Kidney (tissue), 14 donors: ENCODE data around the gene HOXB7. TPM values are rescaled to one million over a fixed set of nuclear protein-coding genes. Genes with fewer than 3 reads are reported as not detected.
A peak's percentile ranks its signal among the peaks of the same experiment; 100 is the strongest.

Source experiments
- DNase-seq, 5 donors: peaks; one replicate each; pipeline ENCODE4 v3.0.0-alpha.2; 2013 to 2020
- FAIRE-seq: peaks from 2 replicates; lab custom pipeline; 2012; peaks lifted over from hg19 to GRCh38; lab: Jason Lieb, UNC
- H3K27ac ChIP-seq, 2 donors: one replicate each; pipeline ENCODE4 v1.7.0; 2013; ENCODE audit warnings: low read depth in 2 of 2, low read length in 2 of 2, inconsistent platforms in 1 of 2
- H3K27me3 ChIP-seq: one replicate; pipeline ENCODE4 v1.7.1; 2013; ENCODE audit warnings: low read length, inconsistent platforms; ENCODE audit not compliant: control insufficient read depth, insufficient read depth
- H3K36me3 ChIP-seq, 3 donors: one replicate each; pipeline versions ENCODE4 v1.7.0 to v1.7.1; 2013; ENCODE audit warnings: low read length in 3 of 3, control low read depth in 1 of 3, inconsistent platforms in 1 of 3; ENCODE audit not compliant: insufficient read depth in 3 of 3, control insufficient read depth in 2 of 3
- H3K4me1 ChIP-seq, 3 donors: one replicate each; pipeline versions ENCODE4 v1.7.0 to v1.7.1; 2013; ENCODE audit warnings: low read length in 3 of 3, inconsistent platforms in 1 of 3, low read depth in 1 of 3; ENCODE audit not compliant: control insufficient read depth in 2 of 3, insufficient read depth in 2 of 3
- H3K4me3 ChIP-seq, 3 donors: one replicate each; pipeline versions ENCODE4 v1.7.0 to v1.8.1; 2013; ENCODE audit warnings: low read length in 3 of 3, control low read depth in 1 of 3, inconsistent platforms in 1 of 3
- H3K9ac ChIP-seq, 3 donors: one replicate each; pipeline versions ENCODE4 v1.7.0 to v1.7.1; 2013; ENCODE audit warnings: low read length in 3 of 3, control low read depth in 1 of 3, inconsistent platforms in 1 of 3
- H3K9me3 ChIP-seq, 3 donors: one replicate each; pipeline versions ENCODE4 v1.7.0 to v1.7.1; 2013; ENCODE audit warnings: low read length in 3 of 3, control low read depth in 1 of 3, inconsistent platforms in 1 of 3; ENCODE audit not compliant: control insufficient read depth in 2 of 3, insufficient read depth in 1 of 3
- intact Hi-C: fragments of 100-400 bp; cut with DNase I; formaldehyde crosslinking; loops from one replicate; pipeline ENCODE4 v1.11.1; 2022
- polyA plus RNA-seq: library from polyadenylated mRNA; stranded (reverse); fragments of 350-450 nt; fragmentation: Illumina TruSeq; extraction: RNeasy Lipid Tissue Mini Kit (QIAGEN cat#74804); gene quantifications from one replicate; pipeline ENCODE4 v1.2.3, GENCODE V29; 2014; ENCODE audit warnings: low read depth, low replicate concordance; ENCODE audit not compliant: insufficient read depth
- total RNA-seq: library from RNA; stranded (reverse); fragmentation: NEBNext Ultra II Directional; extraction: Animal tissue kit (Norgen Biotek cat#: 25700); gene quantifications from one replicate; pipeline ENCODE4 v1.2.1, GENCODE V29; 2021
- TF ChIP-seq, protein P1 (sequence below): IDR thresholded peaks from 3 replicates; pipeline ENCODE4 v1.5.1; 2012; ENCODE audit warnings: mild to moderate bottlenecking, moderate library complexity, borderline replicate concordance; ENCODE audit not compliant: insufficient read depth; ENCODE audit errors: extremely low read depth
- donor health status: control.
- donor health status: control.
- donor health status: control.
- donor health status: control.
- donor health status: control.
- donor health status: DM: yes; HTN: yes; CAD: no.
- donor health status: Normal renal cell carcinoma (clear cell type).

HOXB7 gene
- total and polyA plus RNA-seq, 2 donors from 2014 or later = 45.4 to 49.6 TPM

DNA sequence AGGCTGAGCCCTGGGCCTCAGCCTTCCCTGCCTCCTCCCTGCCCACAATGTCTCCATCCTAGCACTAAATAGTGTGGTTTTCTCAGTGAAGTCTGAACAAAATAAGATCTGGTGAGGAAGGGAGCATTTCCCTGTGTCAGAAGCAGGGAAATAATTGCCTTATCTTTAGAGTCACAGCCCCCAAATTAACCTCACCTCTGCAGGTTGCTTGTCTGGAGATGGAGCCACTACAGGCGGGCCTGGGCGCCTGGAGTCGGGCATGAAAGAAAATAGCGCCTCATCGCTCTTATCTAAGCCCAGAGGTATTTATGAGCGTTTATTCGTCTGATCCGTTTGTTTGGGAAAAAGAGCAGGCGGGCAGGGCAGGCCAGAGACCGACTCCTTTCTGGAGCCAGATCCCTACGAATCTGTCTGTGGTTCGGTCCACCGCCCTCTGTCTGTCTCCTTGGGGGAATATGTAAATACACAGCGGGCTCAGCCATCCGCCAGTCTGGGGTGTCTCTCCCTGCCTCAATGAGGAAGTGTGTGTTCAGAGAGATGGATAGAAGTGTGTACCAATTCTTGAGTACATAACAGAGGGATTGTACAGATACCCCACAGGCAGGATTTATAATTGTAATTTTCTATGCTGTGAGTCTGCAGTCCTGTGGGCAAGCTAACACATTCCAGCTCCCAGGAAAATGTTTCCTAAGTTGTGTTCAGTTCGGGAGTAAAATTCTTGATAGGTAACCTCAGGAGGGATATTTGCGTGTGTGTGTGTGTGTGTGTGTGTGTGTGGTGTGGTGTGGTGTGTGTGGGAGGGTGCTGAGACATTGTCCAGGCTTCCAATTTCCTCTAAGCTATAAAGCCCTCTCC, 10.3 kb downstream of the HOXB7 start:
- H3K27me3 ChIP-seq = no peaks in the 10 kb centered on the region
- TF ChIP-seq, protein P1, sequence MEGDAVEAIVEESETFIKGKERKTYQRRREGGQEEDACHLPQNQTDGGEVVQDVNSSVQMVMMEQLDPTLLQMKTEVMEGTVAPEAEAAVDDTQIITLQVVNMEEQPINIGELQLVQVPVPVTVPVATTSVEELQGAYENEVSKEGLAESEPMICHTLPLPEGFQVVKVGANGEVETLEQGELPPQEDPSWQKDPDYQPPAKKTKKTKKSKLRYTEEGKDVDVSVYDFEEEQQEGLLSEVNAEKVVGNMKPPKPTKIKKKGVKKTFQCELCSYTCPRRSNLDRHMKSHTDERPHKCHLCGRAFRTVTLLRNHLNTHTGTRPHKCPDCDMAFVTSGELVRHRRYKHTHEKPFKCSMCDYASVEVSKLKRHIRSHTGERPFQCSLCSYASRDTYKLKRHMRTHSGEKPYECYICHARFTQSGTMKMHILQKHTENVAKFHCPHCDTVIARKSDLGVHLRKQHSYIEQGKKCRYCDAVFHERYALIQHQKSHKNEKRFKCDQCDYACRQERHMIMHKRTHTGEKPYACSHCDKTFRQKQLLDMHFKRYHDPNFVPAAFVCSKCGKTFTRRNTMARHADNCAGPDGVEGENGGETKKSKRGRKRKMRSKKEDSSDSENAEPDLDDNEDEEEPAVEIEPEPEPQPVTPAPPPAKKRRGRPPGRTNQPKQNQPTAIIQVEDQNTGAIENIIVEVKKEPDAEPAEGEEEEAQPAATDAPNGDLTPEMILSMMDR = no peak
- H3K36me3 ChIP-seq = peaks cover 0 to 6% (median 0%) of the 10 kb centered on the region in 3 donors
- H3K27ac ChIP-seq = peak overlapping the region; percentile 90 to 94
- FAIRE-seq = no peak
- peak overlapping the region in 2 of 3 donors; percentile 77 to 79 for H3K9ac ChIP-seq
- DNase-seq = peak in 3 of 5 donors; percentile 67 to 75 (median 74)
- peaks cover 0 to 15% (median 9%) of the 10 kb centered on the region in 3 donors for H3K4me1 ChIP-seq
- no peaks in the 10 kb centered on the region for H3K9me3 ChIP-seq
- H3K4me3 ChIP-seq = peak overlapping the region; percentile 3 to 98 (median 72)
- intact Hi-C loops = no loop called here

DNA sequence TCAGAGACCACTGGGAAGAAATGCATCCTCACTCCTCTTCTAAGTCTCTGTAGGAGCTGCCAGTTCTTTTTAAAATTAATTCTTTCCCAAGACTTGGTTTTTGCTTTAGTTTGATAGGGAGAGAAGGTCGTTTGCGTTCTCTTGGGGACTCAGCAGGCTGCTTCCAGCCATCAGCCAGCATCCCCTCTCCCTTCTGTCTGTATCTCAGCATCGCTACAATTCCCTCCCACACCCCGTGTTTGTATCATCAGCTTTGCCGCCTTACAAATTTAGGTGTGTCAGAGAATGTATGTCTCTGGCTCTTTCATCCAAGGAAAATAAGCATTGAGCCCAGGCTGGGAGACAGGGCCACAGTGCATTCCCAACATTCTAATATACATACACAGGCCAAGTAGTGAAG, 11.5 kb downstream of the HOXB7 start:
- H3K27ac ChIP-seq = peak overlapping the region; percentile 91 to 94
- H3K27me3 ChIP-seq = no peaks in the 10 kb centered on the region
- peak overlapping the region in 2 of 3 donors; percentile 65 to 69 for H3K4me3 ChIP-seq
- peak in 1 of 5 donors; percentile 4 for DNase-seq
- H3K4me1 ChIP-seq = peaks cover 0 to 12% (median 11%) of the 10 kb centered on the region in 3 donors
- TF ChIP-seq, protein P1 = no peak
- H3K9ac ChIP-seq = peak overlapping the region in 2 of 3 donors; percentile 65 to 72
- no peak for FAIRE-seq
- H3K36me3 ChIP-seq = peaks cover 0 to 12% (median 0%) of the 10 kb centered on the region in 3 donors
- H3K9me3 ChIP-seq = no peaks in the 10 kb centered on the region
- intact Hi-C loops = loop anchor here (10.0 kb wide), 1 partner anchor 265 kb away; no protein-coding TSS in a partner anchor

DNA sequence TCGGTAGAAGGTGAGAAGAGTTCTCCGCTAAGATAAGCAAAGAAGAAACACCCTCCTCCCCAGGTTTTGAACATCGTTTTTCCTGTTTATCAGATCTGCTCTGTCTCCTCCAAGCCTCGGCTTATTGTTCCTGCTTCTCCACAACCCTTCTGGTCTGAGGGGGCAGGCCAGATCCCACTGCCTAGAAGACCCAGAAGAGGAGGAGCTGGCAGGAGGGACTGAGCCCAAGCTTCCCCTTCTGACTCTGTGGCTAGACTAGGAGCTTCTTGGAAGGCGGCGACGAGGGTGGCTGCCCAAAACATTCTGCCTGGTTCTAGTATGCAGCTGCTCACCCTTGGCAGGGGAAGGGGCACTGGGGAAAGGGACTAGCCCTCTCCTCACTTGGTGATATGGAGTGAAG, 12.1 kb downstream of the HOXB7 start:
- no peaks in the 10 kb centered on the region for H3K27me3 ChIP-seq
- DNase-seq (peak in 2 of 5 donors; percentile 59 to 61), FAIRE-seq (no peak)
- intact Hi-C loops = loop anchor here (10.0 kb wide), 1 partner anchor 264 kb away; no protein-coding TSS in a partner anchor
- no peaks in the 10 kb centered on the region for H3K9me3 ChIP-seq
- H3K27ac ChIP-seq = peak overlapping the region; percentile 90 to 91
- H3K4me3 ChIP-seq = peak overlapping the region; percentile 65 to 69 (median 67)
- H3K4me1 ChIP-seq = peaks cover 0 to 12% (median 11%) of the 10 kb centered on the region in 3 donors
- TF ChIP-seq, protein P1 = no peak
- peak overlapping the region; percentile 20 to 72 (median 65) for H3K9ac ChIP-seq
- peaks cover 0 to 12% (median 0%) of the 10 kb centered on the region in 3 donors for H3K36me3 ChIP-seq
